H1 (cell line): ENCODE measurements around the gene GPC6. TPM values are rescaled to one million over a fixed set of nuclear protein-coding genes. Genes with fewer than 3 reads are reported as not detected.

Source experiments
- CBX8 ChIP-seq: fragments of 300-800, 300-1000 bp; sonication (generic); IDR thresholded peaks from 2 replicates; pipeline ENCODE4 v1.7.1; 2016; ENCODE audit warnings: low read depth, low read length, borderline replicate concordance
- polyA plus RNA-seq, 7 experiments: library from polyadenylated mRNA; depleted of rRNA in 3 of 7; stranded (reverse) in 5 of 7; unstranded in 2 of 7; fragments of >200 nt in 5 of 7; fragments of 200-250 nt in 2 of 7; gene quantifications; 1 replicate in 5 of 7; 2 replicates in 1 of 7; 4 replicates in 1 of 7; pipeline versions ENCODE4 v1.2.1 to v1.2.3, GENCODE V29; 2011 to 2013; ENCODE audit warnings: missing spikeins in 2 of 7, mixed read lengths in 2 of 7
- total RNA-seq: library from RNA; stranded (reverse); fragmentation: NEBNext Ultra II Directional; extraction: Animal tissue kit (Norgen Biotek cat#: 25700); gene quantifications from 2 replicates; pipeline ENCODE4 v1.2.1, GENCODE V29; 2021

Gene GPC6
- total and polyA plus RNA-seq, 2 of the 8 experiments (the other 6 are each of a cell fraction or from before 2014, with no cell fraction given): 5.4 to 12.0 TPM

DNA sequence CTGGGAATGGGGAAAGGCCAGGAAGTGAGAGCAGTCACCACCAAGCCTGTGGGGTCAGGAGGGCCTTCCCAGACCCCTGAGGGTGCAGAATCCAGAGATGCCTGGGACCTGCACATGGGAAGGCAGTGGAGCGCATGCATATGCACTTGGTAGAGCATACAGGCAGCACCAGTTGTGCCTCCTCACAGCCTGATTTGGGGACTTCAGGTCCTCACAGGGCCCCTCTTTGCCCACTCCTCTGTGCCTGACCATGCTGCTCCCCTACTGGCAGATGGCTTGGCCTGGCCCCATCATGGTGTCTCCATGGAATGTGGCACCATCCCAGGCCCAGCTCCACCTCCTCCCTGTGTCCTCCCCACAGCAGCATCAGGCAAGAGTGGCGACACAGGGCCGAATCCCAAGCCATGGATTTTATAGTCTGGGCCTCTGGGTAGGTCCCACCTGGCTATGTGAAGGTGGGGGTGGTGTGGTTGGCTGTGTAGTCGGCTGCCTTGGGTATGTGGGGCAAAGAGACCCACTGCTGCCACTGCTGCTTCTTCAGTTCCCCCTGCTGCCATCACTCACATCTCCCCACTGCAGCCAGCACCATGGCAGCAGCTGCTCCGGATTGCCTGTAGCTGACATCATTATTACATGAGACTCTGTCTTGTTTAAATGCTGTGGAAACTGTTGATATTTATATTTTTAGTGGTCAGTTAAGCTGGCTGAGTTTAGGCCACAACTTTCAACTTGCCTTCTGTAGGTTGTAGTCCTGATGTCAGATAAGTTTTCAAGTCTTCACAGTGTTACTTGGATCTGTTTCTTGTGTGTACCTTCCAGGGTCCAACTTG, 247.0 kb downstream of the GPC6 start (continued):
- no peak for TF ChIP-seq CBX8
